SK-N-SH treated with all-trans-retinoic acid at 6 μM for 48 hours (cell line): ENCODE data around the gene GCN1.

Experiments
- TCF4 ChIP-seq: fragments of 250-450 bp; sonication (Bioruptor Pico); IDR thresholded peaks from 2 replicates; pipeline ENCODE4 v1.8.0; 2021; ENCODE audit warnings: mild to moderate bottlenecking, moderate library complexity, borderline replicate concordance
- ZFP3 ChIP-seq: fragments of 250-450 bp; sonication (Bioruptor Pico); IDR thresholded peaks from 2 replicates; pipeline ENCODE4 v1.5.0; 2020; ENCODE audit warnings: mild to moderate bottlenecking, moderate library complexity
- ZNF8 ChIP-seq: fragments of 450-650 bp; formaldehyde crosslinking; IDR thresholded peaks from 2 replicates; pipeline ENCODE4 v1.5.0; 2020; ENCODE audit warnings: mild to moderate bottlenecking, moderate library complexity

DNA sequence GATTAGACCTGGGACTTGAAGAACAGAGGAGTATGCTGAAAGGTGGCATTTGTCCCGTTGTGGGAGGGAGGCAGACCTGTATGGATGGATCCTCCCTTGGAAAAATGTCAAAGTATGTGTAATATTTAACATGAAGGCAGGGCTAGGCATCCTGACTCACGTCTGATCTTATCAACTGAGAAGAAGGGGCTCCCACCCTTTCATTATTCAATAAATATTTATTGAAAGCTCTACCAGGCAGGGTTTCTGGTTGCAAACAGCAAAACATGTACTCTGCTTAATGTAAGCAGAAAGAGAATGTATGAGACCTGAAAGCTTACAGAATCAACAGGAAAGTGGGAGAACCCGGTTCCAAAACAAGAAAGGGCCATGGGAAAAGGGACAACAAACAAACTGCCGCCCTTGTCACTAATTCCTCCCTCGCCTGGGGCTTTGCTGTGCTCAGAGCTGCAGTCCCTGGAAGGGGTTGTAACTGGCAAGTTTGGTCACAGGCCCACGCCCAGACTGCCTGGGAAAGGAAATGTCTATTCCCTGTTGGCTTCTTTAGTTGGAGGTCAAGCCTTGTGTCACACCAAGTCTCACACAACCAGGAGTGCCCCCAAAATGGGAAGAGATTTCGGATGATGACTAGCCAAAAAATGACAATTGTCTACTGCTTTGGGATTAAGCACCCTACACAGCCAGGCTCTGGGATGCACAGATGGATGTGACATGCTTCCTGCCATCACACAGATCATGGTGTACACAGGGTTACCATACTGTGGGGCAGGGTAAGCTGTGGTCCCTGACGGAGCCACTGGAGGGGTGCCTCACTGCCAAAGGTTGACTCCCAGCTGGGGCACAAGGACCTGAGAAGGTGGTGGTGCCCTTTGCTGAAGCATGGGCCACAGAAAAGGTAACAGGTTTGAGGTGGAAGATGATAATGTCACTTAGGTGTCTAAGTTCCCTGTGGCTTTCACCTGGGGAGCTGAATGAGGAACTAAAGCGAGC lies 114.8 kb downstream of the GCN1 start:
- no peak for TF ChIP-seq ZNF8 (CRISPR knock-in tag)
- no peak for TF ChIP-seq ZFP3
- TF ChIP-seq TCF4 (CRISPR knock-in tag), result no peak
